GM18502 (cell line): ENCODE measurements around the gene GALK1.
A peak's percentile ranks its signal among the peaks of the same experiment; 100 is the strongest.
"Not testable (repeated sequence)": the region's sequence is repeated elsewhere in the genome, so short reads cannot be mapped to it uniquely, and the experiment has no call there.

Experiments
- ATAC-seq: cut with Tn5 transposase; IDR thresholded peaks from one replicate; pipeline ENCODE4 v1.9.1; 2021; ENCODE audit warnings: mild to moderate bottlenecking; ENCODE audit not compliant: unreplicated experiment, poor library complexity

The GALK1 gene

DNA sequence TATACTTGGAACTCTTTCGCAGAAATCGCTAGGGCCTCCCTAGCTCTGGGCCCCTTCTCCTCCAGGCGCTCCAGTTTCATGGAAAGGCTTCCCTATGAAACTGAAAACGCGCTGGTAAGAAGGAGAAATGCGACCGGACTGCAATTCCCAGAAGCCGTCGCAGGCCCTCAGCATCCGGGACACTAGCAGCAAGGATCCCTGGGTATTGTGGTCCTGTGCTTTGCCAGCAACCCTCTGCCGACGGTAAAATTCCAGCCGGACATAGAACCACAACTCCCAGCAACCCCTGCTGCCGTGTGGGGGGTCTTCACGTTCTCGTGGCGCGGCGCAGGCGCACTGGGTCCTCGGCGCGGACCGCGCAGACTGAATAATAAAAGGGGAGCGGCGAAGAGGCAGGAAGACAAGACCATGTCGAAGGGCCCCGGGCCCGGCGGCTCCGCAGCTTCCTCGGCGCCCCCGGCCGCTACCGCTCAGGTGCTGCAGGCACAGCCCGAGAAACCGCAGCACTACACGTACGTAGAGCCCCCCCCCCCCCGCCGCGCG lies 19.6 kb upstream of the GALK1 start, which contains the start of gene UNK:
Gene UNK (plus strand): TSS at position 334 of the 543 bp plus-strand sequence. CDS start 75 bp downstream, at position 409.
- peak; percentile 62 for ATAC-seq

- peak; percentile 2 for ATAC-seq
These were observed 18.9 kb upstream of the GALK1 start for GRCh38 chr17:75783803-75784472.

GRCh38 chr17:75783069-75783783 lies 18.2 kb upstream of the GALK1 start:
- no peak for ATAC-seq

GRCh38 chr17:75779987-75780889 lies 15.2 kb upstream of the GALK1 start:
- ATAC-seq: no peak

- ATAC-seq: peak; percentile 66
These were observed 14.4 kb upstream of the GALK1 start for GRCh38 chr17:75779250-75779986.

DNA sequence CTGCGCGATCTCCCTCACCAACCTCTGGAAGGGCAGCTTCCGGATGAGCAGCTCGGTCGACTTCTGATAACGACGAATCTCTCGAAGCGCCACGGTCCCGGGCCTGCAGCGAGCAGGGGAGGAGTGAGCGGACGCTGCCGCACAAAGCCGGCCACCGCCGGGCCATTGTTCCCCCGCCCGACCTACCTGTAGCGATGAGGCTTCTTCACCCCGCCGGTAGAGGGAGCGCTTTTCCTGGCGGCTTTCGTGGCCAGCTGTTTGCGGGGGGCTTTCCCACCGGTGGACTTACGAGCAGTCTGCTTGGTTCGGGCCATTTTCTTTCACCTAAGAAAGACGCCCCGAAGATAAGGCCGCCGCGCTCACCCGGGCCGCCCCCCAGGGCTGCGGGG lies 13.9 kb upstream of the GALK1 start:
- peak; percentile 11 for ATAC-seq

DNA sequence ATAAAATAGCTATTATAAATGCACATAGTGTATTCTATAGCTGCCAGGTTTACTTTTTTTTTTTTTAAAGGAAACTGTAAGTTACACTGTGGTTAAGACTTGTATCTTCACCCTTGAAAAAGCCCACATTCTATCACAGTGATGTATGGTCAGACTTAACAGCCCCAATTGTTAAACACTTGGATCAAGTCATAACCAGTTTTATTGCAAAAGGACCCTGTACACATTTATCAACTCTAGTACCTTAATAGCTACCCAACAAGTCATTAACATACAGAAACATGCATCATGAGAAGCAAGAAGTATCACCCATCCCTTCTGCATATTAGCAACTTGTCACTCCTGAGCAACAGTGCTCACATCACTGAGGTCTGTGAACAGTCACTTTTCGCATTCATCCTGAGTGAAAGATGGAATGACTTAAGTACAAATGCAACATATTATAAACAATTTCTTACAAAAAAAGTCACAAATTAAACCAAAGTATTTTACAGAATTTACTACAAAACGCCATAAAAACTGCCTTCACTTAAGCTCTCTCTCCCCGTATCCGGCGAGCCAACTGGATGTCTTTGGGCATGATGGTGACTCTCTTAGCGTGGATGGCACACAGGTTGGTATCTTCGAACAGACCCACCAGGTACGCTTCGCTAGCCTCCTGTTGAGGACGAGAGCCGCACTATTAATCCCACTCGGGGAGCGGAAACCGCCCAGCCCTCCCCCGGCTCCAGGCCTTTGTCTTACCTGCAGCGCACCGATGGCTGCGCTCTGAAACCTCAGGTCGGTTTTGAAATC lies 13.3 kb upstream of the GALK1 start:
- ATAC-seq: not testable (repeated sequence)

DNA sequence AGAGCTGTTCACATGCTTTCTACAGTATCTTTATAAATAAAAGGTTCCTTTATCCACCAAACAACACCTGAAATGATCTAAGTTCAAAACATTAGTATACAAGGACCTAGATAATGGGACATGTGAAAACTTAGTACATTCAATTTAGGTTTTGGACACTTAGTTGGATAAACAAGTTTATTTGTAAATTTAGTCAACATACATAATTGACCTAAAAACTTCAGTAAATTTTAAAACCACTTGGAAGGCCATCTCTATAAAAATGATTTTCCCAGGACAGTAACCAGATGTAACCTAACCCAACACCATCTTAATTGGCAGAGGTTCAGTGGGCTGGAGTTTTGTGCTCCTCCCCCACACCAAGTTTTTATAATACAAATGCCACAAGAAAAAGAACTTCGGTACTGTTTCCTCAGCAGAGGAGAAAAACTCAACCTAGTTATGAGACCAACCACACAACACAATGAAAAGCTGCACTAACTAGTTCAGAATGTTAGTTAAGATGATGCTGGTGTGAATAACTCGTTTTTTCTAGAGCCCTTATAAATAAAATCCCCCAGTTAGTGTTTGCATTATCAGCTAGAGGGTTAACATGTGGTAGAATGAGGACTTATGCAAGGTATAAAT lies 12.4 kb upstream of the GALK1 start:
- ATAC-seq: no peak

DNA sequence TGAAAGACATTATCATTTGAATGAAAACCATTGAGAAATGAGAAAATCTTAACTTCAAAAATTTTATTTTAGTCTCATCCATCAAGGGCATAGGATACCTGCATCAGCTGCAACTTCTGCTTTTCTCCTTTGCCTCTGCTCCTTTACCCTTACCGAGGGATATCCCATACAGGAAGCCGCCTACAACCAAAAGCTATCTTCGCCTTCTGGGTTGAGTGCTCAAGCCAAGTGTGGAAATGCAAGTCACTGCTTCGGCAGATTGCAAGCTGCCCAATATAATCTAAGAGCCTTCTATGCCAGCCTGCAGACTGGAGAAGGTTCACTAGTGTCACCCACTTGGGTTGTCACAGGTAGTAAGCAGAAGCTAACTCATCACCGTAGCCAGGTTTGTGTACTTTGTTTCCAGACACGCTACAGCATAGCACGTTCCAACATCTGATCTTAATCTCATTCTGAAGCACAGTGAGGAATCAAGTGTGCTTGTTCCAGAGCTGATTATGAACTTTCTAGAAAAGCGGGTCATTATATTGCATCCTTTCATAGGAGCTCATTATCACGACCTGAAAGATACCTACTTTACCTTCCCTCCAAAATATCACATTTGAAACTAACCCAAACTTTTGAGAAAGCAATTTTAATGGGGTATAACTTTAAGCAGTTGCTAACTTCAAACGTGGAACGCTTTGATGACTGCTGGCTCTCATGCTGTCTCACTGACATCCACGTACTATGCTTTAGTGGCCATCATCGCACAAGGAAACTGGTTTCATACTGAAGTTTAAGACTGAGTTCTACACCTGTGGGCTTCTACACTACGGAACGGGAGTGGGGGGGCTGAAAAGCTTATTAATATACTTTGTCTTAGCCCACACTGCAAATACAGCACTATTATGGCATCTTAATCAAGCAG lies 11.6 kb upstream of the GALK1 start:
- ATAC-seq: no peak

DNA sequence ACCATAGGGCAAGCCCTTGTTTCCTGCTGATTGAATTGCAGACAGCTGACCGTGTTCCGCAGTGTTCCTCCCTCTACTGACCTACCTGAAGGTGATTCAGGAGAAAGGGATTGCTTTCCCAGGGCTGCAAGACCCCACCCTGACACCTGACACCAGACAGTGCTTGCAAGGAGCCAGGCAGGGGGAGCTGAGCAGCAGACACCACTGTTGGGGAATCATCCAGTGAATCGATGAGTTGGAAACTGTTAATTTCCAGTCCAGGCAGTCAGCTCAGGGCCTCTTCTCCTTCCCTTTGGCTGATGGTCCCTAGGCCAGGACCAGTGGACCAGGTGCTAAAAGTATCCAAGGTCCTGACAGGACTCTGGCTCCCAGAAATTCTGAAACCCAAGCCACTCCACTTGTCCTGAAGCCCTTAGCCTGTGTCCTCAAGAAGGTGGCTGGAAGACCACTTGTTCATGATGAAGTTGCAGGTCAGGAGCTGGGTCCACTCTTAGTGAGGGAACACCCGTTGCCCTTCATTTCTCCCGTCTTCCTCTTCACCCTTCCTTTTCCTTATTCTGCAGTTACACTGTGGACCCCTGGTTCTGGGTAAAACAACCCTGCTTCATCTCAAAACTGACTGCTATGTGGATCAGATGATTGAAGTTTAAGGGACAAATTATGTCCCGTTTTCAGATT lies 10.1 kb upstream of the GALK1 start:
- ATAC-seq: no peak

DNA sequence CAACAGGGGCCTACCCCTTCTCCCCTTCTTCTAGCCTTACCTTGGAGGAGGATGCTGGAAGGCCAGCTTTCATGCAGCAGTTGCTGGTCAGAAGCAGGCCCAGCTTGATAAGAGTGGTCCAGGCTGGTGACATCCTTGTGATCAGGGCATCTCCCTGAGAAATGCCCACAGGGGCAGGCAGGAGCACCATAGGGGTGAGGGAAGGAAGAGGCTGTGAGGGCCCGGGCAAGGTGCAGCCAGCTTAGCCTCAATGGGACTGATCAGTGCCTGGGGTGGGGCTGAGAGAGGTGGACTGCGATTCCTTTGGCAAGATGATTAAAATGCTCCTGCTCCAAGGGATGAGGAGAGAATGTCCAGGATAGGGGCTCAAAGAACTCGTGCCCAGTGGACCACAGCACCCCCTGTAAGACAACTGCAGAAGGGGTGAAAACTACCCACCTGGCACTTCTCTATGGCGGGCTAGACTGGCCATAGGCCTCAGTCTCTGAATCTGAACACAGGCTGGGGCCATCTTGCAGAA lies 9.5 kb upstream of the GALK1 start:
- no peak for ATAC-seq

DNA sequence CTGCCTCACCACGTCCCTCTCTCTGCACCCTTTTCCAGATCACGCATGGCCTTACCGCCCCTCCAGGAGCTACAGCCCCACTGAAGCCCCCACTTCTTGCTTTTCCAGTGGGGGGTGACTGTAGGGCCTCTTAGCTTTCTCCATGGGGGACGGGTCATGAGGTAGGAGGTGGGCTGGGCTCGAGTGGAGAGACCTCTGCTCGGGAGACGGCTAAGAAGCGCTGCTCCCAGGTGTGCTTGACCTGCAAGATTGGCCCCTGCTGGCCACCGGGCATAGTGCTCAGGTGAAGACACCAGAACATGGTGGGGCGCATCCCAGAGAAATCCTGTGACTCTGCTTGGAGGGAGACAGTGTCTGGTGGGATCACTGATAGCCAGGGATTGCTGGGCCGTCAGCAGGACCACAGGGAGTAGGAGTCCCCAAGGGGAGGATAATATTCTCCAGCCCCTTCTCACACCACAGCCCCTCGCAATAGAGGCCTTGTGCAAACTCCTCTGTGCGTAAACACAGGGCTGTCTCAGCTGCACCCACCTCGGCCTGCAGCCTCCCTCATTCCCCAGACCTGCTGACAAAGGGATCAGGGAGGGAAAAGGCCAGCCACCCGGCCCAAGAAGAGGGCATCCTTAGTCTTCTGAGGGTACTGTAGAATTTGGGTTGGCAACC lies 8.9 kb upstream of the GALK1 start:
- no peak for ATAC-seq

GRCh38 chr17:75773121-75773807 lies 8.3 kb upstream of the GALK1 start:
- ATAC-seq: no peak

DNA sequence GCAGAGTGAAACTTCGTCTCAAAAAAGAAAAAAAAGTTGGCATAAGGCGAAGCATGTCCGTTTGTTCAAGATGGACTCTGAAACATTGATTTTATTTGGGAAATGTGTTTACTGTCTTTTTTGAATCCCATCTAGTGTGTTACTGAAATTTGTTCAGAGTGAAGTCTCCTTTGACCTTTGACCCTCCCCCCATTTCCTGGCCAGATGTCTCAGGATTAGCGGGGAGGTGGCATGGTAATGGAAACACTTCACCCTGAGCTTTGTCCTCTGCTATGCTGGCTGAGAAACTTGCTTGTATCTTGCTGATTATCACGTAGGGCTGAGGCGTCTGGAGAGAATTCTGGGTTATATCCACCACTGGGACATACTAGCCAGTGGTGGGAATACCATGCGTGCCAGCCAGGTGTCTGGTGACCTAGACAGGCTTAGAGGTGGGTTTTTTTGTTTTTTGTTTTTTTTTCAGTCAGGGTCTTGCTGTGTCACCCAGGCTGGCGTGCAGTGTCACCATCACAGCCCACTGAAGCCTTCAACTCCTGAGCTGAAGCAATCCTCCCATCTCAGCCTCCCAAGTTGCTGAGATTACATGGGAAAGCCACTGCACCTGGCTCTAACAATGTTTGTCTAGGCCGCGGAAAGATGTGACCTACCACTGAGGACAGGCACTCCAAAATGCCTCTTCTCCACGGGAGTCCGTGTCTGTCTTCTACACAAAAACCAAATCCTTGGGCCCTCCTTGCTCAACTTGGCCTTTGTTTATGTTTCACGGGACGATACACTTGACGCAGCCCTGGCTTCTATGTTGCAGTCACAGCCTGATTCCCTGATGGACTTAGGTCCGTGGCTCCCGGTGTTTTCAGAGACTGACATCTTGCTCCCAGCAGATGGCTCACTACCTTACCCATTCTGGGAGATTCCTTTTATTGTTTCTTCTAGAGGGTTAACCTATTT lies 6.6 kb upstream of the GALK1 start:
- no peak for ATAC-seq

- ATAC-seq: no peak
These were observed 4.5 kb upstream of the GALK1 start for GRCh38 chr17:75769536-75769935.
